Central memory CD8-positive, alpha-beta T cell (primary cell): Measurements from ENCODE around the gene BABAM2.

ENCODE experiments used
- ATAC-seq: fragments of 150-1000 bp; cut with Tn5 transposase; replicated peaks from 2 replicates; pipeline ENCODE4 v1.10.0; 2022; ENCODE audit warnings: mild to moderate bottlenecking, moderate FRiP score, moderate number of reproducible peaks; ENCODE audit not compliant: poor library complexity, severe bottlenecking; ENCODE audit errors: extremely low read depth
- DNase-seq, 2 donors: peaks; one replicate each; pipeline ENCODE4 v3.0.0; 2021; ENCODE audit warnings: low spot score in 2 of 2
- H3K27ac Mint-ChIP-seq: one replicate; pipeline ENCODE4 v1.8.0; 2022; ENCODE audit warnings: low read depth, mild to moderate bottlenecking, moderate library complexity, mixed read lengths
- H3K27me3 Mint-ChIP-seq: one replicate; pipeline ENCODE4 v1.8.0; 2022; ENCODE audit warnings: mixed read lengths
- H3K36me3 Mint-ChIP-seq: one replicate; pipeline ENCODE4 v1.8.0; 2022; ENCODE audit warnings: mild to moderate bottlenecking, moderate library complexity, mixed read lengths; ENCODE audit not compliant: insufficient read depth
- H3K4me1 Mint-ChIP-seq: one replicate; pipeline ENCODE4 v1.8.0; 2022; ENCODE audit warnings: mixed read lengths
- H3K4me3 Mint-ChIP-seq: one replicate; pipeline ENCODE4 v1.8.0; 2022; ENCODE audit warnings: mild to moderate bottlenecking, moderate library complexity, mixed read lengths
- H3K9me3 Mint-ChIP-seq: one replicate; pipeline ENCODE4 v1.8.0; 2022; ENCODE audit warnings: mixed read lengths

BABAM2 gene

DNA sequence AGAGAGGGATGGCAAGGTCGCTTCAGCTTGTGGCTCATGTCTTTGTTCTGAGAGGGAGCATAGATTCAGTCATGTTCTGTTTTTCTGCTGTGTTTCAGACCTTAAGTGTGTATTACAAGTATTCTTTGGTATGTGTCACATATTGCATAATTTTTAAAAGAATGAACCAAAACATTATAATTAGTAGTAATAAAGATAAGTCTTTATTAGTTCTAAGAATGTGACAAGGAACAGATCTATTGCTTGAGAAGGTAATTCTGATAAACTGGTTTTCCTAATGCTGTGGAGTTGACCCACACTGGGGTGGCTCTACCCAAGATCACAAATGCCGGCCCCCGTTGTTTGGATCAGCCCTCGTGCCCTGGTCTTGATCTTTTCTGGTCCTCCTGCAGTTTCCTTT, 377.9 kb downstream of the BABAM2 start:
- no peak overlapping the region for H3K4me3 Mint-ChIP-seq
- ATAC-seq = no peak
- no peaks in the 10 kb centered on the region for H3K27me3 Mint-ChIP-seq
- H3K27ac Mint-ChIP-seq = no peak overlapping the region
- H3K9me3 Mint-ChIP-seq = no peaks in the 10 kb centered on the region
- H3K4me1 Mint-ChIP-seq = peaks cover 40% of the 10 kb centered on the region
- no peak for DNase-seq
- peaks cover 5% of the 10 kb centered on the region for H3K36me3 Mint-ChIP-seq

DNA sequence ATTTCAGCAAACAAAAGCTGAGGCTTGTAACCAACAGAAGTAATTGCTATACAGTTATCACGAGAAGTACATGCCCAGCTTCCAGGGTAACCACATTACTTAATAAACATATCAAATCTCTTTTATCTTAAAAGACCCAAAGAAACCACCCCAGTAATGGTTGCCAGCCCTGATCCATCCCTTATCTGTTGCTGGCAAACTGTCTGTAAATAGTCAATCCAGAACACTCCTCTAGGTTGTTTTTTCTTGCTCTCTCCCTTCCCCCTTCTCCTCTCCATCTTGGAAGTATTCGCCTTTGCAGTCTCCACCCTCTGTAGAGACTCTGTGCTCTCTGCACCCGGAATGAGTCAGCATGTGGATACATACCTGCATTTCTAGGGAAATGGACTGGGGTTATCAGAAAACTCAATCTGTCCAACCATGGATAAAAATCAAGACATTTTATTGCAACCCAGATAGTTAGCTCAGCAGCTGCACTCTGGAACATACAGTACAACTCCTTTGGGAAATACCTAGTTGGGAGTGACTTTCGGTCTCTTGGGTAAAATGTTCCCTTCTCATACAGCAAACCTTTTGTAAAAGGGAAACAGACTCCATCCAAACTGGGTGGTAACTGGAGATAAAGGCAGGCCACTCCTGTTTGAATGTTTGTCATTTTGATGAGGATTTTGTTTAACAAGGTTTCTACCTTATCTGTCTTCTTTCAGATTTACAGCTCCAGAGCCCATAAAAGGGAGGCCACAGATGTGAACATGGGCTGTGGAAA, 378.7 kb downstream of the BABAM2 start:
- no peak overlapping the region for H3K27ac Mint-ChIP-seq
- H3K36me3 Mint-ChIP-seq = peaks cover 5% of the 10 kb centered on the region
- DNase-seq (no peak), ATAC-seq (no peak)
- H3K9me3 Mint-ChIP-seq = no peaks in the 10 kb centered on the region
- no peaks in the 10 kb centered on the region for H3K27me3 Mint-ChIP-seq
- no peak overlapping the region for H3K4me3 Mint-ChIP-seq
- peaks cover 45% of the 10 kb centered on the region for H3K4me1 Mint-ChIP-seq

DNA sequence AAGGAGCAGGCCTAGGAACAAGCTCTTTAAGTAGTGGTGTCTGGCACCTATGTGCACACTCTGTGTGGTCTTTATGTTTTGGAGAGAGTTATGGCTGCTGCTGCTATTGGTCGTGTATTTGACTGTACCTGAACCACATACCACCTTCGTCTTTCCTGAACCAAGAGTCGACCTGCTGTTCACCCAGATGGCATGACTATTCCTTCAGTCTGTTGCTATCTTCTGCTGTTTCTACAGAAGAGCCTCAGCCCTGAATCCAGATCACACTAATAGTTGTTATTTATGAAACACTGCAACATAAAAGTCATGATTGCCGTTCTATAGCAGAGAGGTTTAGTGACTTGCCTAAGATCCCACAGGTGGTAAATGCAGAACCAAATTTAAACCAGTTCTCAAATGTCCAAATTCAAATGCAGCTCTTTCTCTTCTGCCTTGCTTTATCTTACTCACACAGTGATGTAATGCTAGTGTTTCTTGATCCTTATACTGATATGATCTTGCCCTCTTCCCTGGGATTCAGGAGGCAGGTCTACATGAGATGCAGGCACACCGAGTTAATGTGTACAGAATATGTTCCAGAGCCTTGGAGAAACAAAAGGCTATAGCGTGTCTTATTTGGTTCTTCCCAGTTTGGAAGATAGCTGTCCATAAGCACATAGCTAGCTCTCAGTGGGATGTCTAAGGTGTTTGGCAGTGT, 380.1 kb downstream of the BABAM2 start:
- Mint-ChIP-seq H3K4me3 (no peak overlapping the region), H3K36me3 (peaks cover 9% of the 10 kb centered on the region), H3K27ac (no peak overlapping the region), H3K9me3 (no peaks in the 10 kb centered on the region), H3K27me3 (no peaks in the 10 kb centered on the region), H3K4me1 (peaks cover 46% of the 10 kb centered on the region)
- DNase-seq = no peak
- no peak for ATAC-seq

DNA sequence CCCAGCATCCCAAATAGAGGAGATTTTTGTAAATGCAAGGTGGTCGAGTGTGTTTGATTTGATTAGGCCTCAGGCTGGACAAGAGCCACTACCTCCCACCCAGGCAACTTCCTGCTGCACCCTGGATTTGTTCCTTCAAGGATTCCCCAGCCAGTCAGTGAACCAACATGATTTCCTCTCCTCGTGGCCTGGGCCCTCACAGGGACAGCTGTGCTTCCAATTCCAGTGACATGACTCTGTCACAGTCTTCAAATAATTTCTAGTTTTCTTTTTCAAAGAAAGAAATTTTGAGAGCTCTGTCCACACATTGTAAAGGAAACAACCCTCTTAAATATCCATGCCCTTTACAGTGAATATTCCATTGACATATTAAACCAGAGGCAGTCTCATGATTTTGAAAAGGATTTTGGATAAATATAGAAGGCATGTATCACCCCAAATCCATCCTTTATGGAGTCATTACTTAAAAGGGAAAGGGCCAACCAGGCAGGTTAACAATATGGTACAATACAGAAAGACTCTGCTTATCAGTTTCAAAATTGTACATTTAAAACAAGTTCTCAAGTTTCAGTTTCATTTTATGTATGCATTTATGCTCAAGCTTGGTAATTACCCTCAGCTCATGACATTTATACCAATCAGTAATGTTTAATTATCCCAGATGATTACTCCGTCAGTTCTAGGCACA, 380.8 kb downstream of the BABAM2 start:
- peaks cover 43% of the 10 kb centered on the region for H3K4me1 Mint-ChIP-seq
- no peak overlapping the region for H3K4me3 Mint-ChIP-seq
- no peak for DNase-seq
- H3K27ac Mint-ChIP-seq = peak overlapping the region; percentile 44
- ATAC-seq = no peak
- H3K27me3 Mint-ChIP-seq = no peaks in the 10 kb centered on the region
- H3K9me3 Mint-ChIP-seq = no peaks in the 10 kb centered on the region
- H3K36me3 Mint-ChIP-seq = peaks cover 9% of the 10 kb centered on the region

DNA sequence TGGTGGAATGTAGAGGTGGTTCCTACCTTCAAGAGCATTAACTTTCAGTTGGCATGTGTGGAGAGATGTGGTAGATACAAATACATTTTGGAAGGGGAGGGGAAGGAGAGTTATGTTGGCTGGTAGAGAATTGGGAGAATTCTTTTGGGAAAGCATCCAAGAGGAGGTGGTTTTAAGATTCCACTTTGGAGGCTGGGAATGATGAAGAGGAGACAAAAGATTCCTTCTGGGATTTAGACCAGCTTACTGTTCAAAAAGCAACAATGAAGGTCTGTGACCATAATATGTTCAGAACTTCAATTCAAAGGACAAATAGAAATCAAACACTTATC, 381.4 kb downstream of the BABAM2 start:
- Mint-ChIP-seq H3K4me1 (peaks cover 38% of the 10 kb centered on the region), H3K9me3 (no peaks in the 10 kb centered on the region), H3K27me3 (no peaks in the 10 kb centered on the region), H3K27ac (peak overlapping the region; percentile 44), H3K36me3 (peaks cover 9% of the 10 kb centered on the region), H3K4me3 (no peak overlapping the region)
- no peak for DNase-seq
- no peak for ATAC-seq

DNA sequence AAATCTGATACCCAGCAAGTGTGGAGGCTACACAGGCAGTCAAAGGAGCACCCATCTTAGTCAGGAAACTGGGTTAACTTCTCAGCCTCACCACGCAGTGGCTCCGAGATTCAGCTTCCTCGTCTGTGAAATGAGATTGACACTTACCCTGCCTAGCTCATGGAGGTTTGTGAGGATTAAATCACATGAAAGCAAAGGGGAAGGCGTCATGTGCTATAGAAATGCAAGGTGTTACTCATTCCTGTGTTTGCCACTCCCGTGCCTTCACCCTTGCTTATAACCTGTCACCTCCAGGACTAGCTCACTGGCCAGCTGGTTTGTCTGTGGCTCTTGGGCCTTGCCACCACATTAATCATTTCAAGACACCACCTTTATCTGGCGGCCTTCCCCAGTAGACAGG, 383.2 kb downstream of the BABAM2 start:
- peaks cover 31% of the 10 kb centered on the region for H3K4me1 Mint-ChIP-seq
- DNase-seq (no peak), ATAC-seq (peak; percentile 88)
- no peaks in the 10 kb centered on the region for H3K9me3 Mint-ChIP-seq
- H3K27me3 Mint-ChIP-seq = no peaks in the 10 kb centered on the region
- no peak overlapping the region for H3K4me3 Mint-ChIP-seq
- H3K36me3 Mint-ChIP-seq = peaks cover 6% of the 10 kb centered on the region
- H3K27ac Mint-ChIP-seq = peak overlapping the region; percentile 6

DNA sequence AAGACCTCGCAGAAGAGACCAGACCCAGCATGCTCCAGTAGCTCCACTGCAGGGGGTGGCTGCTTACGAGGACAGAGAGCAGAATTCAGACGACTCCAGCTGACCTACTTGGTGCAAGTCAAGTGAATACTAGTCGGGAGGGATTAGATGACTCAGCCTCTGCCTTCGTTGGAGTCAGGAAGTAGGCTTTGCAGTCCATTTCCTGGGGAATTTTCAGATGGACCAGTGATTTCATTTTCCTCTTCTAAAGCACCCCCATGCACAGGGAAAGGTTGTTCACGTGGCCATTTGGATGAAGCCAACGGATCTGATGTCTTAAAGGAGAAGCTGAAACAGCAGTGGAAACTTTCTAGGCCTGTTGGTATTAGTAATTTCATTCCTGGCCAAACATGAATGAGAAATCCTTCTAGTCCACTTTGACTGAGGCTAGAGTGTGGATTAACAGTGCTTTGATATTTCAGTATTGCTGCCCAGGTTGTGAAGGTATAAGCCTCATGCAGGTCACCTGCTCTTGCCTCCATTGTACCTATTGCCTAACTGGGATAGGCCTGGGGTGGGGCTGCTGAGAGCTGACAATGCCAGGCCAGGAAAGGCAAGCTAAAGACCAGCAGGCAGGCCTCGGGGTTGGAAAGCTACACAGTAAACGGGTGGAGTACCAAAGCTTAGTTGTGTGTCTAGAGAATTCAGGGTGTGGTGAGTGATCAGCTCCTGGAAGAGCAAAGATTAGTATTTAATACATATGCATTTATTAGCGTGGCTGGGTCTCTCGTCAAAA, 384.6 kb downstream of the BABAM2 start:
- no peaks in the 10 kb centered on the region for H3K9me3 Mint-ChIP-seq
- no peak for ATAC-seq
- no peak overlapping the region for H3K27ac Mint-ChIP-seq
- no peak for DNase-seq
- peaks cover 6% of the 10 kb centered on the region for H3K36me3 Mint-ChIP-seq
- no peak overlapping the region for H3K4me3 Mint-ChIP-seq
- no peaks in the 10 kb centered on the region for H3K27me3 Mint-ChIP-seq
- H3K4me1 Mint-ChIP-seq = peaks cover 25% of the 10 kb centered on the region

DNA sequence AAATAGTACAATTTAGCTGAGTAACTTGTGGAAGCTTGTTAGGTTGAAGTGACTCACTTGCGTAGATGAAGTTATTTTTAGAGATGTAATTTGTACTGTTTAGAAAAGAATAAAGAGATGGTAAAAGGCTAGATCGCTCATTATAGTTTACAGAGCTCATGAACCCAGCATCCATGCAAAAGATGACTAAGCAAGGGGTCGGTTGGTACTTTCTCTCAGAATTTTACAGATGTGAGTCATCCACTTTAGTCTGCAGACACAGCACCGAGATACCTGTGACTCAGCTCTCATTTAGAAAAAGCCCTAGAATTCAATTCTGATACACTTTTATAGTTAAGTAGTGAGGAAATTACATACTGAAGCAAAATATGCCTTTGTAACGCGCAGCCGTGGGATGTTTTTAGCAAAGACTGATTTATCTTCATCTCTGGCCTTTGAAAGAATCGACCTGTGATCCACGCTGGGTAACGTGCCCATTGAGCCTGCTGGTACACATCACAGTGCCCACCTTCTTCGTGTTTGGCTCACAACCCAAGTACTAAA, 385.6 kb downstream of the BABAM2 start:
- no peak overlapping the region for H3K27ac Mint-ChIP-seq
- H3K4me3 Mint-ChIP-seq = no peak overlapping the region
- ATAC-seq (peak; percentile 26), DNase-seq (no peak)
- no peaks in the 10 kb centered on the region for H3K27me3 Mint-ChIP-seq
- no peaks in the 10 kb centered on the region for H3K9me3 Mint-ChIP-seq
- H3K36me3 Mint-ChIP-seq = peaks cover 6% of the 10 kb centered on the region
- H3K4me1 Mint-ChIP-seq = peaks cover 18% of the 10 kb centered on the region

DNA sequence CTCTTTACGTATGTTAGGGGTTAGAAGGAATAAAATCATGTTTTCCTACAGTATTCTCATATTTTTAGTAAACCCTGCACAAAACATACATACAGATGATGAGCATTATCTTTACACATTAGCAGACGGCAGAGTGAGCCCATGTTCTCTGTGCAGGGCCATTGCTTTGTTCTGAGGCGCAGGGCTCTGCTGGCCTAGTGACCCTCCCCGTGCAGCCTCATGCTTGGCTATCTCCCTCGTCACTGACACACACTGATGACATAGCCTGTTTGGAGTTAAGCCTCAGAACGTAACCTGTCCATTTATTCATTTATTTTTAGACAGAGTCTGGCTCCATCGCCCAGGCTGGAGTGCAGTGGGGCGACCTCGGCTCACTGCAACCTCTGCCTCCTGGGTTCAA, 386.3 kb downstream of the BABAM2 start:
- H3K27ac Mint-ChIP-seq = no peak overlapping the region
- peaks cover 6% of the 10 kb centered on the region for H3K36me3 Mint-ChIP-seq
- H3K27me3 Mint-ChIP-seq = no peaks in the 10 kb centered on the region
- no peak overlapping the region for H3K4me3 Mint-ChIP-seq
- DNase-seq (no peak), ATAC-seq (no peak)
- H3K4me1 Mint-ChIP-seq = peaks cover 13% of the 10 kb centered on the region
- H3K9me3 Mint-ChIP-seq = no peaks in the 10 kb centered on the region

DNA sequence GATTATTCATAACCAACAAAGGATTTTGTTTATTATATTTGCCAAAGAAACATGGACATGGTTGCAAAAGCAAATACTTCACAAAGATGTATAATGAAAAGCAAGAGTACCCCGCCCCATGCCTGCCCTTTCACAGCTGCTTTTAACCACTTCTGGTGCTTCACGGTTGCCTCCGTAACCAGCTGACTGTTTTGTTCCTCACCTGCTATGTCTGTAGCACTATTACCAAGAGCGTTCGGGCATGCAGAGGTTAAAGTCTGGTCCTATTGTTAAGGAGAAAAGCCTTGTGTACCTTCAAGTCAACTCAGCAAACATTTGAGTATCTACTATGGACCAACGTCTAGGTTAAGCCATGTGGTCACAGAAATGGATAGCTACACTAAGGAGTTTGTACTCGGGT, 386.9 kb downstream of the BABAM2 start:
- peaks cover 10% of the 10 kb centered on the region for H3K4me1 Mint-ChIP-seq
- no peak for DNase-seq
- H3K36me3 Mint-ChIP-seq = peaks cover 4% of the 10 kb centered on the region
- ATAC-seq = no peak
- H3K4me3 Mint-ChIP-seq = no peak overlapping the region
- no peaks in the 10 kb centered on the region for H3K27me3 Mint-ChIP-seq
- no peaks in the 10 kb centered on the region for H3K9me3 Mint-ChIP-seq
- no peak overlapping the region for H3K27ac Mint-ChIP-seq

DNA sequence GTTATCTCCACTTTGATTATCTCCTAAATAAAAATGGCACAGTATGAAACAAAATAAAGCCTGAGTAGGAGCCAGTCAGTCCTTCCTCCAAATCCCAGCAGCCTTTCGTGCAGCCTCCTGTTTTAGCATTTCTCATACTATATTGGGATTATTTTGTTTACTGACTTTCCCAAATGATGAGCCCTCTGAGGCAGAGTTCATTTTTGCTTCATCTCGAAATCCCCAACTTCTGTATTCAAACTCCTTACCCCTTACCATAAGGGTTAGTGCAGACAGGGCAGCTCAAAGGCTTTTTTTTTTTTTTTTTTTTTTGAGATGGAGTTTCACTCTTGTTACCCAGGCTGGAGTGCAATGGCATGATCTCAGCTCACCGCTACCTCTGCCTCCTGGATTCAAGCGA, 388.8 kb downstream of the BABAM2 start:
- no peaks in the 10 kb centered on the region for H3K27me3 Mint-ChIP-seq
- DNase-seq (no peak), ATAC-seq (no peak)
- peaks cover 4% of the 10 kb centered on the region for H3K4me1 Mint-ChIP-seq
- no peaks in the 10 kb centered on the region for H3K9me3 Mint-ChIP-seq
- H3K4me3 Mint-ChIP-seq = no peak overlapping the region
- no peak overlapping the region for H3K27ac Mint-ChIP-seq
- H3K36me3 Mint-ChIP-seq = peaks cover 4% of the 10 kb centered on the region

DNA sequence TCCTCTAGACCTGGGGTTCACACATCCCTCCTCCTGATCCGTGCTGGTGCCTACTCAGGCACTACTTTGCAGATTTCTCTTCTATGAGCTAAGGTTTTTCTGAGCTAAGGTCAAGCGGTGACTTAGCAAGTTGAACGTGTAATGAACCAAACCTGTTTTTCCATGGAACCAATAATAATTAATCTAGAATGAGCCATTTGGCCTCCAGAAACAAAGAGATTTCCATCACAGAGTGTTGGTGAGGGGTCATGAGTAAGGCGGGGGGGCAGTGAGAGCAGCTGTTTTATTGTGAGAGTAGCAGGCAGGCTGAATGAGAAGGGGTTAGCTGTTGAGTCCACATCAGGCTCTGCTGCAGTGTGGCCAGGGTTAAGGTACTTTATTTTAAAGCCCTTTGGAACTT, 390.1 kb downstream of the BABAM2 start:
- Mint-ChIP-seq H3K9me3 (no peaks in the 10 kb centered on the region), H3K27me3 (no peaks in the 10 kb centered on the region), H3K4me1 (peaks cover 4% of the 10 kb centered on the region), H3K36me3 (no peaks in the 10 kb centered on the region), H3K27ac (no peak overlapping the region), H3K4me3 (no peak overlapping the region)
- DNase-seq (no peak), ATAC-seq (no peak)
